Measurements from ENCODE around the gene WHAMM. TPM values are rescaled to one million over a fixed set of nuclear protein-coding genes. Genes with fewer than 3 reads are reported as not detected.

The WHAMM gene
- total RNA-seq, 2 donors from 2014 or later = 5.2 to 6.7 TPM

- no peak for TF ChIP-seq CTCF (IDR thresholded peaks at IDR 0.05)
- no peaks in the 10 kb centered on the region for H3K27me3 ChIP-seq
- H3K36me3 ChIP-seq = peaks cover 27% of the 10 kb centered on the region
- H3K9me3 ChIP-seq = no peaks in the 10 kb centered on the region
- no peaks in the 10 kb centered on the region for H3K4me1 ChIP-seq
- no peak overlapping the region for H3K4me3 ChIP-seq
- H3K27ac ChIP-seq = peak overlapping the region; percentile 6 to 19
- no peak for DNase-seq (ENCODE audit: low spot score)
Observed at GRCh38 chr15:82768414-82769054, 40.9 kb upstream of the WHAMM start.

- no peak for TF ChIP-seq CTCF (IDR thresholded peaks at IDR 0.05)
- DNase-seq (ENCODE audit: low spot score) = no peak
- Histone ChIP-seq H3K4me3 (no peak overlapping the region), H3K9me3 (no peaks in the 10 kb centered on the region), H3K4me1 (no peaks in the 10 kb centered on the region), H3K36me3 (peaks cover 20% of the 10 kb centered on the region), H3K27me3 (no peaks in the 10 kb centered on the region), H3K27ac (no peak overlapping the region)
Observed at GRCh38 chr15:82771789-82772607, 37.4 kb upstream of the WHAMM start.

- H3K27me3 ChIP-seq = no peaks in the 10 kb centered on the region
- no peaks in the 10 kb centered on the region for H3K4me1 ChIP-seq
- H3K27ac ChIP-seq = no peak overlapping the region
- DNase-seq (ENCODE audit: low spot score) = no peak
- peaks cover 13% of the 10 kb centered on the region for H3K36me3 ChIP-seq
- TF ChIP-seq CTCF (IDR thresholded peaks at IDR 0.05) = no peak
- no peak overlapping the region for H3K4me3 ChIP-seq
- H3K9me3 ChIP-seq = no peaks in the 10 kb centered on the region
Observed at GRCh38 chr15:82774496-82774895, 34.9 kb upstream of the WHAMM start.

- H3K4me1 ChIP-seq = no peaks in the 10 kb centered on the region
- no peaks in the 10 kb centered on the region for H3K27me3 ChIP-seq
- H3K9me3 ChIP-seq = no peaks in the 10 kb centered on the region
- no peak for TF ChIP-seq CTCF (IDR thresholded peaks at IDR 0.05)
- H3K4me3 ChIP-seq = no peak overlapping the region
- peaks cover 13% of the 10 kb centered on the region for H3K36me3 ChIP-seq
- no peak overlapping the region for H3K27ac ChIP-seq
- DNase-seq (ENCODE audit: low spot score) = no peak
Observed at GRCh38 chr15:82778755-82779154, 30.7 kb upstream of the WHAMM start.

GRCh38 chr15:82781349-82781748 is 28.1 kb upstream of the WHAMM start:
- no peak for TF ChIP-seq CTCF (IDR thresholded peaks at IDR 0.05)
- no peaks in the 10 kb centered on the region for H3K4me1 ChIP-seq
- DNase-seq (ENCODE audit: low spot score) = no peak
- H3K27me3 ChIP-seq = no peaks in the 10 kb centered on the region
- no peak overlapping the region for H3K27ac ChIP-seq
- H3K36me3 ChIP-seq = peaks cover 6% of the 10 kb centered on the region
- H3K4me3 ChIP-seq = no peak overlapping the region
- H3K9me3 ChIP-seq = no peaks in the 10 kb centered on the region

Data from right atrium auricular region (tissue), 2 donors.